CD4-positive, alpha-beta memory T cell (primary cell): ENCODE data around the gene DNAAF2. TPM values are rescaled to one million over a fixed set of nuclear protein-coding genes. Genes with fewer than 3 reads are reported as not detected.
A peak's percentile ranks its signal among the peaks of the same experiment; 100 is the strongest.

Source experiments
- CTCF ChIA-PET: fragments of 350-600 bp; sonication (Branson Sonifier 250); formaldehyde crosslinking; loops from one replicate; lab custom pipeline; 2021; ENCODE audit warnings: inconsistent platforms; ENCODE audit not compliant: partially characterized antibody; lab: Charles Lee
- POLR2A ChIA-PET: fragments of 350-600 bp; sonication (Branson Sonifier 250); formaldehyde crosslinking; loops from one replicate; lab custom pipeline; 2021; ENCODE audit not compliant: partially characterized antibody; lab: Charles Lee
- DNase-seq, 5 donors: peaks; one replicate each; pipeline versions ENCODE4 v3.0.0 to v3.0.0-alpha.2; 2020 to 2022; ENCODE audit warnings: mixed read lengths in 1 of 5
- H3K27ac ChIP-seq: one replicate; pipeline ENCODE4 v1.7.0; 2013; ENCODE audit warnings: low read depth, low read length
- H3K27me3 ChIP-seq: 2 replicates; pipeline ENCODE4 v1.7.0; 2013; ENCODE audit warnings: mild to moderate bottlenecking, low read length, moderate library complexity; ENCODE audit not compliant: insufficient read depth
- H3K36me3 ChIP-seq: 2 replicates; pipeline ENCODE4 v1.7.0; 2013; ENCODE audit warnings: mild to moderate bottlenecking, low read length, moderate library complexity; ENCODE audit not compliant: insufficient read depth
- H3K4me1 ChIP-seq: 2 replicates; pipeline ENCODE4 v1.7.0; 2013; ENCODE audit warnings: mild to moderate bottlenecking, low read length, moderate library complexity; ENCODE audit not compliant: insufficient read depth
- H3K4me3 ChIP-seq, 2 donors: one replicate each; pipeline ENCODE4 v1.7.0; 2013; ENCODE audit warnings: low read length in 2 of 2, mild to moderate bottlenecking in 1 of 2
- H3K9me3 ChIP-seq, 2 donors: one replicate each; pipeline ENCODE4 v1.7.0; 2013; ENCODE audit warnings: low read length in 2 of 2, control low read depth in 1 of 2; ENCODE audit not compliant: control insufficient read depth in 1 of 2
- H3K27ac Mint-ChIP-seq, 7 donors: one replicate each; pipeline ENCODE4 v1.8.0; 2020 to 2021; ENCODE audit warnings: mixed read lengths in 7 of 7, mild to moderate bottlenecking in 6 of 7, inconsistent platforms in 3 of 7, moderate library complexity in 3 of 7
- H3K27me3 Mint-ChIP-seq, 2 donors: one replicate each; pipeline ENCODE4 v1.8.0; 2020 to 2021; ENCODE audit warnings: mixed read lengths in 2 of 2
- H3K36me3 Mint-ChIP-seq, 2 donors: one replicate each; pipeline ENCODE4 v1.8.0; 2020 to 2021; ENCODE audit warnings: mixed read lengths in 2 of 2, inconsistent platforms in 1 of 2, mild to moderate bottlenecking in 1 of 2
- H3K4me1 Mint-ChIP-seq, 4 donors: one replicate each; pipeline ENCODE4 v1.8.0; 2020 to 2021; ENCODE audit warnings: mixed read lengths in 4 of 4, mild to moderate bottlenecking in 1 of 4
- H3K4me3 Mint-ChIP-seq, 8 donors: one replicate each; pipeline ENCODE4 v1.8.0; 2020 to 2021; ENCODE audit warnings: mixed read lengths in 8 of 8, mild to moderate bottlenecking in 7 of 8, moderate library complexity in 6 of 8, inconsistent platforms in 3 of 8
- H3K9me3 Mint-ChIP-seq, 8 donors: one replicate each; pipeline ENCODE4 v1.8.0; 2020 to 2021; ENCODE audit warnings: mixed read lengths in 8 of 8, mild to moderate bottlenecking in 5 of 8, inconsistent platforms in 3 of 8, moderate library complexity in 1 of 8
- intact Hi-C: fragments of 100-400 bp; cut with micrococcal nuclease; formaldehyde crosslinking; loops from one replicate; pipeline ENCODE4 v1.15.1; 2023
- polyA plus RNA-seq, 2 donors: library from polyadenylated mRNA; unstranded; fragments of 300-500 nt; fragmentation: Illumina TruSeq; gene quantifications; one replicate each; pipeline ENCODE4 v1.2.3, GENCODE V29; 2021
- total RNA-seq, 2 experiments: library from RNA; stranded (reverse); gene quantifications; one replicate each; pipeline ENCODE4 v1.2.3, GENCODE V29; 2021

Gene DNAAF2
- total and polyA plus RNA-seq, 4 experiments from 2014 or later: 8.7 to 18.1 (median 13.9) TPM

DNA sequence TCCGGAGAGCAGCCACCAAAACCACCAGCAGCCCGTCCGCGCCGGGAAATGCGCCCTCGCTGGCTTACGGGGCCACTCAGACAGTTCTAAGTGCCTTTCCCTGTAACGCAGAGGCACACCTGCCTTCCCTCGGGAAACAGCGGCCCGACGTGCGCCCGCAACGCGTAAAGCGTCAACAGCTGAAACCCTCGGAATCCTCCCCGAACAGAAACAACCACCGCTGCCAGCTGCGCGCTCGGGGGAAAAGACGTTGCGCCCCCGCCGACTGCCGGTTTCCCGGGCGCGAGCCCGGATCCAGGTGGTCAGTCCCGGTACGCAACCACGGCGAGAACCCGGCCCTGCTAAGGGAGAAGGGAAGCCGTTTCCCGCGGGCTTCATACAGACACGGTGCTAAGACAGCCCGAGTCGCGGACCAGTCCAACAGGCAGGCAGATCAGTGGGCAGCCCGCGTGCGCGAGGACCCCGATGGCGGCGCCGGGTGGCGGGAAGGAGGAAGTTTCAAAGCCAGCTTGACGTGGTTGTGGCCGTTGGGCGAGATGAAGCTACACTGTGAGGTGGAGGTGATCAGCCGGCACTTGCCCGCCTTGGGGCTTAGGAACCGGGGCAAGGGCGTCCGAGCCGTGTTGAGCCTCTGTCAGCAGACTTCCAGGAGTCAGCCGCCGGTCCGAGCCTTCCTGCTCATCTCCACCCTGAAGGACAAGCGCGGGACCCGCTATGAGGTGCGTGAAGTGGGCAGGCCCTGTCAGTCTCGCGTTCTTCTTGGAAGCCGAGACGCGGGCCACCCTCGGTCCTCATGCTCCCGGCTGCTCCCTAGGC is 36.4 kb downstream of the DNAAF2 start, which contains the start of gene LRR1:
LRR1 (plus strand) TSS at position 456 of the 816 bp plus-strand sequence; CDS start at position 537, 81 bp downstream.
- peak; percentile 84 to 93 (median 87) for DNase-seq
- peaks cover 9% of the 10 kb centered on the region for H3K4me1 ChIP-seq
- no peaks in the 10 kb centered on the region for H3K36me3 ChIP-seq
- peaks cover 0 to 20% of the 10 kb centered on the region in 2 donors for H3K36me3 Mint-ChIP-seq
- H3K4me3 Mint-ChIP-seq: peak within 1 kb of the TSS; percentile 92 to 100 (median 98)
- H3K27me3 ChIP-seq: no peaks in the 10 kb centered on the region
- H3K27me3 Mint-ChIP-seq: no peaks in the 10 kb centered on the region
- peak within 1 kb of the TSS; percentile 93 to 99 (median 98) for H3K27ac Mint-ChIP-seq
- H3K27ac ChIP-seq: peak within 1 kb of the TSS; percentile 90
- peaks cover 9 to 38% (median 25%) of the 10 kb centered on the region in 4 donors for H3K4me1 Mint-ChIP-seq
- H3K9me3 Mint-ChIP-seq: no peaks in the 10 kb centered on the region
- ChIA-PET CTCF (interaction anchor here (0.6 to 2.8 kb wide), 8 partner anchors 9 to 142 kb away, joined by 3 to 20 read pairs (median 6); partner anchors contain the start of genes MGAT2, RPL36AL and RPS29), POLR2A (interaction anchor here (1.0 to 5.7 kb wide), 18 partner anchors 11 to 765 kb away, joined by 3 to 144 read pairs (median 8); partner anchors contain the start of genes DMAC2L, DNAAF2, KLHDC2 and L2HGDH)
- H3K4me3 ChIP-seq: peak within 1 kb of the TSS; percentile 70 to 97
- no peaks in the 10 kb centered on the region for H3K9me3 ChIP-seq
- intact Hi-C loops: loop anchor here (1.0 kb wide), 4 partner anchors 12 to 170 kb away; partner anchors contain the start of genes KLHDC2, MGAT2, RPL36AL and RPS29

DNA sequence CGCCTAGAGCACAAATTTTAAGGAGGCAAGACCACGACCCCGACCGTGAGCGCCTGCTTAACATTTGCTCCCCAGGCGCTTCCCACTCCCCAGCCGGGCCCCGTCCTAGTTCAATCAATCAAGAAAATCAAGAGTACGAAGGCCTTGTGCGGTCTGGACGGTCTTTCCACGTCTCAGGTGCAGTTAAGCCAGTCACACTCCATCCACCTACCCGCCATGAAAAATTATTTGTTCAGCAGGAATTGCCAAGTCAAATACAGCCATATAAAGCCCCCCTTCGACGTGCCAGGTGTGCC is 36.9 kb downstream of the DNAAF2 start:
- H3K27me3 ChIP-seq: no peaks in the 10 kb centered on the region
- Mint-ChIP-seq H3K4me3 (peak overlapping the region; percentile 92 to 100 (median 98)), H3K27ac (peak overlapping the region; percentile 93 to 99 (median 98)), H3K27me3 (no peaks in the 10 kb centered on the region), H3K36me3 (peaks cover 0 to 19% of the 10 kb centered on the region in 2 donors), H3K4me1 (peaks cover 9 to 38% (median 25%) of the 10 kb centered on the region in 4 donors), H3K9me3 (no peaks in the 10 kb centered on the region)
- H3K27ac ChIP-seq: peak overlapping the region; percentile 90
- intact Hi-C loops: loop anchor here (1.0 kb wide), 4 partner anchors 12 to 170 kb away; partner anchors contain the start of genes KLHDC2, MGAT2, RPL36AL and RPS29
- no peaks in the 10 kb centered on the region for H3K36me3 ChIP-seq
- H3K4me1 ChIP-seq: peaks cover 9% of the 10 kb centered on the region
- POLR2A ChIA-PET: interaction anchor here (1.0 to 5.7 kb wide), 15 partner anchors 11 to 766 kb away, joined by 3 to 144 read pairs (median 9); partner anchors contain the start of genes DNAAF2, KLHDC2, MGAT2 and NEMF
- no peaks in the 10 kb centered on the region for H3K9me3 ChIP-seq
- H3K4me3 ChIP-seq: peak overlapping the region; percentile 70 to 97
- no peak for DNase-seq
- CTCF ChIA-PET: interaction anchor here (1.3 to 2.8 kb wide), 5 partner anchors 10 to 136 kb away, joined by 3 to 20 read pairs (median 14); partner anchors contain the start of genes MGAT2, RPL36AL and RPS29

DNA sequence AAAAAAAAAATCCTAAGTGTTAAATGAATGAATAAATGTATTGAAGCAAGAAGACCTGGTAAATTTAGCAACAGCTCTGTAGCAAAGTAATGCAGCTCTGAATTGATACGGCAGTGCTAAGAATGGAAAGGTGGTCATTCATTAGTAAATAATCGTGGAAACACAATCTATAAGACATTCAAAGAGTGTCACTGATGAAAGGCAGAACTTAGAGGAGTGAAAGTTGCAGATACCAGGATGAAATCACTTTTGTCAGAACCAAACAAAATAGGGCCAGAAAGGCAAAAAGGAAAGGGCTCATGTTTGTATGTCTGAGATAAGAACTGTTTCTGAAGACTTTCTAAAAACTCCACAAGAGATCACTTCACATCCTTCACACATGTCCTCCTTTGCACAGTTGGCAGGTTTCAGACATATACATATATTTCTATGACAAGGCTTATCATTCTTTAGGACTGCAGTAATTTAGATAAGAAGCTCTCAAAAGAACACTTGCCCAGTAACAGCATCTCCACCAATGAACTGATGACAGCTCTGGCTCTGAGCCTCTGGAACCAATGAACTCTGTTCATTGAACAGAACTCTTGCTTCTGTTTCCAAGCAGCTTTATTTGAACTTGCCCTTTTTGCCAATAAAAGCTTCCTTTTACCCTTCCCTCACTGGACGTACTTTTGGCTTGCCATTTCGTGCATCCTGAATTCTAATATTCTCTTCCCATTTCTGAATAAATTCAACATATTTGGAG is 40.5 kb downstream of the DNAAF2 start:
- no peaks in the 10 kb centered on the region for H3K27me3 ChIP-seq
- POLR2A ChIA-PET: interaction anchor here (1.0 to 5.7 kb wide), 2 partner anchors 8 to 26 kb away, joined by 3 to 144 read pairs; partner anchors contain the start of genes RPL36AL and RPS29
- H3K36me3 ChIP-seq: no peaks in the 10 kb centered on the region
- Mint-ChIP-seq H3K9me3 (no peaks in the 10 kb centered on the region), H3K27me3 (no peaks in the 10 kb centered on the region), H3K36me3 (peaks cover 0 to 13% of the 10 kb centered on the region in 2 donors), H3K27ac (peak overlapping the region in 1 of 7 donors; percentile 12), H3K4me3 (no peak overlapping the region), H3K4me1 (peaks cover 1 to 26% (median 15%) of the 10 kb centered on the region in 4 donors)
- H3K27ac ChIP-seq: no peak overlapping the region
- intact Hi-C loops: no loop called here
- DNase-seq: no peak
- CTCF ChIA-PET: interaction anchor here (1.8 to 2.1 kb wide), 3 partner anchors 8 to 40 kb away, joined by 4 to 17 read pairs (median 9); partner anchors contain the start of genes MGAT2, RPL36AL and RPS29
- H3K4me3 ChIP-seq: no peak overlapping the region
- H3K9me3 ChIP-seq: no peaks in the 10 kb centered on the region
- H3K4me1 ChIP-seq: peaks cover 9% of the 10 kb centered on the region

DNA sequence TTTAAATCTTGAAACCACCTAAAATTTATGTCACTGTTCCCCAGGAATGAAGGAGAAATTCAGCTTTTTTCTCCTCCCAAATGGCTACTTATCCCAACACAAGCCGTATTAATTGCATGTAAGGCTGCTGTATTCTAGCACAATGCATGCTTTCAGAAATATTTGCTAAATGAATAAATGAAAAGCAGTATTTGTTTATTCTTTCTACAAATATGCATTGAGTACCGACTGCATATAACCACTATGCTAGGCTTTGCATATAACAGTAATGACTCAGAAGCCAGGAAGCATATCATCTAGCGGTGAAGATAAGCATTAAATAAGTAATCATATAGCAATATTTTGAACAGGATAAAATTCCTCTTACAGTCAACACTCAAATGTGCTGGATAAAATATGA is 42.0 kb downstream of the DNAAF2 start:
- ChIA-PET CTCF (no interaction called here), POLR2A (no interaction called here)
- H3K27ac ChIP-seq: no peak overlapping the region
- no peaks in the 10 kb centered on the region for H3K9me3 ChIP-seq
- H3K27ac Mint-ChIP-seq: no peak overlapping the region
- H3K4me3 Mint-ChIP-seq: no peak overlapping the region
- peaks cover 1 to 18% (median 10%) of the 10 kb centered on the region in 4 donors for H3K4me1 Mint-ChIP-seq
- H3K4me3 ChIP-seq: no peak overlapping the region
- no peaks in the 10 kb centered on the region for H3K9me3 Mint-ChIP-seq
- intact Hi-C loops: no loop called here
- peaks cover 9% of the 10 kb centered on the region for H3K4me1 ChIP-seq
- no peaks in the 10 kb centered on the region for H3K27me3 Mint-ChIP-seq
- no peak for DNase-seq
- H3K27me3 ChIP-seq: no peaks in the 10 kb centered on the region
- H3K36me3 Mint-ChIP-seq: peaks cover 0 to 2% of the 10 kb centered on the region in 2 donors
- H3K36me3 ChIP-seq: no peaks in the 10 kb centered on the region

DNA sequence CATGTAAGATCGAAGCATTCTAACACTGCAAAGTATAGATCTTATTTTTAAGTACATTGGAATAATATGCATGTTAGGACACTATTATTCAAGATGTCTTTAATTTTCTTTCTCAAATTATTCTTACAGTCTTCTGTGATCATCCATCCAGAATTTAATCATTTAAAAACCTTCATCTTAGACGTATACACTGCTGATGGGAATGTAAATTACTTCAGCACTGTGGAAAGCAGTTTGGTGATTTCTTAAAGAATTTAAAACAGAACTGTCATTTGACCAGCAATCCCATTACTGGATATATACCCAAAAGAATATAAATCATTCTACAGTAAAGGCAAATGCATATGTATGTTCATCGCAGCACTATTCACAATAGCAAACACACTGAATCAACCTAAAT is 45.7 kb downstream of the DNAAF2 start:
- ChIA-PET POLR2A (interaction anchor here (1.0 kb wide), 1 partner anchor 45 kb away, joined by 3 read pairs; no protein-coding TSS in a partner anchor), CTCF (interaction anchor here (1.1 kb wide), 1 partner anchor 260 kb away, joined by 3 read pairs; no protein-coding TSS in a partner anchor)
- peak overlapping the region in 1 of 7 donors; percentile 1 for H3K27ac Mint-ChIP-seq

DNA sequence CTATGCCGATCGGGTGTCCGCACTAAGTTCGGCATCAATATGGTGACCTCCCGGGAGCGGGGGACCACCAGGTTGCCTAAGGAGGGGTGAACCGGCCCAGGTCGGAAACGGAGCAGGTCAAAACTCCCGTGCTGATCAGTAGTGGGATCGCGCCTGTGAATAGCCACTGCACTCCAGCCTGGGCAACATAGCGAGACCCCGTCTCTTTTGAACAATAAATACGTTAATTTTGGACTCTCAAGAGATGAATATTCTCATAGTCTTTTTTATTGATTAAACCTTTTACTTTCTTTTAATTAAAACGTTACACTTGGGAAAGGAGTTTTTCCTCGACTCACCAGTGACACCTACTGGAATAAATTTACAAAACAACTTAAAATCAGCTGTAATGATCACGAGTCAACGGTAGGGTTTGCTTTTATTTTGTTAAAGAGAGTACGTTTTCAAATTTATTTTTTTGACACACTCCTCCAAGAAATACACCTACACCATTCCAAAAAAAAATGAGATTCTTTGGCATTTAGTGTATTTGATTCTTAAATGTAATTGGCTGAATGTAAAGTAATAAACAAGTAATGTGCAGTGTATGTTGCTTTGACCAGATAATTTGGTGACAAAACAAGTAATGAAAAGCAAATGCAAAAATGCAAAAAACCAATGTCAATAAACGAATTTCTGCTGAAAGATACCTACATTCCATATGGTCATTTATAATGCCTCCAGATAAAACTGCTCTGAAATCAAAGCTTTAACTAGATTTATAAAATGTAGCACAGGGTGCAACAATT is 48.2 kb downstream of the DNAAF2 start:
- DNase-seq: peak; percentile 66 to 83 (median 82)
- Mint-ChIP-seq H3K27me3 (peaks cover 0 to 4% of the 10 kb centered on the region in 2 donors), H3K36me3 (peaks cover 24 to 48% of the 10 kb centered on the region in 2 donors), H3K4me3 (peak overlapping the region; percentile 87 to 98 (median 95)), H3K4me1 (peaks cover 22 to 53% (median 35%) of the 10 kb centered on the region in 4 donors), H3K27ac (peak overlapping the region; percentile 88 to 100 (median 99)), H3K9me3 (peaks cover 0 to 12% (median 0%) of the 10 kb centered on the region in 8 donors)
- Histone ChIP-seq H3K27ac (peak overlapping the region; percentile 95), H3K27me3 (no peaks in the 10 kb centered on the region), H3K9me3 (no peaks in the 10 kb centered on the region), H3K4me1 (peaks cover 30% of the 10 kb centered on the region), H3K36me3 (peaks cover 23% of the 10 kb centered on the region), H3K4me3 (peak overlapping the region; percentile 93 to 98)
- ChIA-PET CTCF (interaction anchor here (0.7 to 4.7 kb wide), 16 partner anchors 8 to 725 kb away, joined by 3 to 49 read pairs (median 4); partner anchors contain the start of genes DMAC2L, DNAAF2, KLHDC1 and KLHDC2), POLR2A (interaction anchor here (0.5 to 6.2 kb wide), 27 partner anchors 10 to 1235 kb away, joined by 3 to 197 read pairs (median 4); partner anchors contain the start of genes ARF6, DNAAF2, KLHDC2 and LRR1)
- intact Hi-C loops: loop anchor here (1.0 to 5.0 kb wide), 9 partner anchors 11 to 726 kb away; partner anchors contain the start of genes DMAC2L, L2HGDH, LRR1 and MGAT2

More for the DNA sequence above, 45.7 kb downstream of the DNAAF2 start:
- DNase-seq: no peak
- Histone ChIP-seq H3K27me3 (no peaks in the 10 kb centered on the region), H3K9me3 (no peaks in the 10 kb centered on the region), H3K27ac (no peak overlapping the region), H3K4me1 (peaks cover 5% of the 10 kb centered on the region), H3K4me3 (no peak overlapping the region), H3K36me3 (no peaks in the 10 kb centered on the region)
- intact Hi-C loops: loop anchor here (5.0 kb wide), 1 partner anchor 643 kb away; the partner anchor contains the start of gene SOS2
- Mint-ChIP-seq H3K4me1 (peaks cover 7 to 28% (median 15%) of the 10 kb centered on the region in 4 donors), H3K4me3 (no peak overlapping the region), H3K9me3 (peaks cover 0 to 12% (median 0%) of the 10 kb centered on the region in 8 donors), H3K27me3 (peaks cover 0 to 4% of the 10 kb centered on the region in 2 donors), H3K36me3 (peaks cover 5 to 24% of the 10 kb centered on the region in 2 donors)
